Uterus (tissue), 4 donors: ENCODE measurements around the gene CASZ1. TPM values are rescaled to one million over a fixed set of nuclear protein-coding genes. Genes with fewer than 3 reads are reported as not detected.

Experiments
- DNase-seq, 2 donors: peaks; one replicate each; pipeline ENCODE4 v3.0.0-alpha.2; 2019 to 2020
- H3K27ac ChIP-seq, 2 donors: fragments of 200-600 bp; sonication (generic); 1 replicate in 1 of 2; 2 replicates in 1 of 2; pipeline ENCODE4 v1.5.1; 2016 to 2018
- H3K27me3 ChIP-seq, 2 donors: fragments of 200-600 bp; sonication (generic); one replicate each; pipeline ENCODE4 v1.5.1; 2018 to 2019; ENCODE audit warnings: control low read depth in 1 of 2
- H3K36me3 ChIP-seq, 2 donors: fragments of 200-600 bp; sonication (generic); one replicate each; pipeline ENCODE4 v1.5.1; 2019; ENCODE audit warnings: control low read depth in 1 of 2
- H3K4me1 ChIP-seq, 2 donors: fragments of 200-600 bp; sonication (generic); one replicate each; pipeline ENCODE4 v1.5.1; 2018 to 2019; ENCODE audit warnings: control low read depth in 1 of 2
- H3K4me3 ChIP-seq, 2 donors: fragments of 200-600 bp; sonication (generic); 1 replicate in 1 of 2; 2 replicates in 1 of 2; pipeline ENCODE4 v1.5.1; 2018 to 2019; ENCODE audit warnings: mild to moderate bottlenecking in 1 of 2
- H3K9me3 ChIP-seq, 2 donors: fragments of 200-600 bp; sonication (generic); one replicate each; pipeline ENCODE4 v1.5.1; 2019; ENCODE audit warnings: control low read depth in 1 of 2
- POLR2A ChIP-seq, 2 donors: fragments of 450-650 bp; IDR thresholded peaks; one replicate each; pipeline ENCODE4 v1.6.1; 2016; ENCODE audit warnings: antibody characterized with exemption in 2 of 2, mild to moderate bottlenecking in 1 of 2, moderate library complexity in 1 of 2
- intact Hi-C: fragments of 100-400 bp; cut with DNase I; formaldehyde crosslinking; loops from one replicate; pipeline ENCODE4 v1.15.1; 2023; ENCODE audit warnings: low total_unique reads
- total RNA-seq, 4 donors: library from RNA; depleted of rRNA in 3 of 4; stranded (reverse); fragments of >200 nt in 3 of 4; gene quantifications; one replicate each; pipeline versions ENCODE4 v1.1.0 to v1.2.4, GENCODE V29; 2014 to 2023
- TF ChIP-seq, protein P1 (sequence below), 4 experiments: fragments of 200-600 bp in 2 of 4; fragments of 450-650 bp in 2 of 4; sonication (generic) in 2 of 4; IDR thresholded peaks; one replicate each; pipeline ENCODE4 v1.5.1; 2016 to 2019; ENCODE audit warnings: antibody characterized with exemption in 4 of 4, mild to moderate bottlenecking in 2 of 4, moderate library complexity in 1 of 4
- donor health status: DM: yes; HTN: yes; CAD: no.

Gene CASZ1
- total RNA-seq, 4 donors from 2014 or later, result 0.59 to 49.2 (median 3.9) TPM

DNA sequence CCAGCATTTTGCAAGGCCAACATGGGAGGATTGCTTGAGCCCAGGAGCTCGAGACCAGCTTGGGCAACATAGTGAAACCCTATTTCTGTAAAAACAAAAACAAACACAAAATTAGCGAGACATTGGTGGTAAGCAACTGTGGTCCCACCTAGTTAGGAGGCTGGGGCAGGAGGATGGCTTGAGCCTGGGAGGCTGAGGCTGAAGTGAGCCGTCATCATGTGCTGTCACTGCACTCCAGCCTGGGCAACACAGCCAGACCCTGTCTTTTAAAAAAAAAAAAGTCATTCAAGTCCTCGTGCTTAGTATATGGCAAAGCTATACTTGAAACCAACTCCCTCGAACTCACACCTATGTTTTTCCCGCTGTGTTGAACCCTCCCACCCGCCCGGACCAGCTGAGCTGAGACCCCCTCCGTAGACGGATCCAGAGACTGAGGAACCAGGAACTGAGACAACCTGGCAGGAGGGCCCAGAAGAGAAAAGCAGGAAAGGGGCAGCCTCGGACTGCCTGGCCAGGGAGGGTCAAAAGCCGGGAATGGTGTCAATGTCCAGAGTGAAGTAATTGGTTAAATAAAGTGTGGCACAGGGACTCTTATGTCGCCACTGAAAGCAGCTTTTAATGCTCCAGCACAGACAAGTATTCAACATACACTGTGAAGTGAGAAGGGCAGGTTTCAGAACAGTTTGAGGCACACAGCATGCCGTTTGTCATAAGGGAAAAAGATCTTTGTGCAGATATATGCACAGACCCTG lies 32.8 kb upstream of the CASZ1 start:
- no peak for DNase-seq
- intact Hi-C loops, result no loop called here
- Histone ChIP-seq H3K9me3 (no peaks in the 10 kb centered on the region), H3K4me3 (no peak overlapping the region), H3K27me3 (no peaks in the 10 kb centered on the region), H3K36me3 (no peaks in the 10 kb centered on the region), H3K27ac (no peak overlapping the region), H3K4me1 (no peaks in the 10 kb centered on the region)
- TF ChIP-seq POLR2A (IDR thresholded peaks at IDR 0.05), result no peak
- TF ChIP-seq, protein P1, sequence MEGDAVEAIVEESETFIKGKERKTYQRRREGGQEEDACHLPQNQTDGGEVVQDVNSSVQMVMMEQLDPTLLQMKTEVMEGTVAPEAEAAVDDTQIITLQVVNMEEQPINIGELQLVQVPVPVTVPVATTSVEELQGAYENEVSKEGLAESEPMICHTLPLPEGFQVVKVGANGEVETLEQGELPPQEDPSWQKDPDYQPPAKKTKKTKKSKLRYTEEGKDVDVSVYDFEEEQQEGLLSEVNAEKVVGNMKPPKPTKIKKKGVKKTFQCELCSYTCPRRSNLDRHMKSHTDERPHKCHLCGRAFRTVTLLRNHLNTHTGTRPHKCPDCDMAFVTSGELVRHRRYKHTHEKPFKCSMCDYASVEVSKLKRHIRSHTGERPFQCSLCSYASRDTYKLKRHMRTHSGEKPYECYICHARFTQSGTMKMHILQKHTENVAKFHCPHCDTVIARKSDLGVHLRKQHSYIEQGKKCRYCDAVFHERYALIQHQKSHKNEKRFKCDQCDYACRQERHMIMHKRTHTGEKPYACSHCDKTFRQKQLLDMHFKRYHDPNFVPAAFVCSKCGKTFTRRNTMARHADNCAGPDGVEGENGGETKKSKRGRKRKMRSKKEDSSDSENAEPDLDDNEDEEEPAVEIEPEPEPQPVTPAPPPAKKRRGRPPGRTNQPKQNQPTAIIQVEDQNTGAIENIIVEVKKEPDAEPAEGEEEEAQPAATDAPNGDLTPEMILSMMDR (IDR thresholded peaks at IDR 0.05), result no peak

DNA sequence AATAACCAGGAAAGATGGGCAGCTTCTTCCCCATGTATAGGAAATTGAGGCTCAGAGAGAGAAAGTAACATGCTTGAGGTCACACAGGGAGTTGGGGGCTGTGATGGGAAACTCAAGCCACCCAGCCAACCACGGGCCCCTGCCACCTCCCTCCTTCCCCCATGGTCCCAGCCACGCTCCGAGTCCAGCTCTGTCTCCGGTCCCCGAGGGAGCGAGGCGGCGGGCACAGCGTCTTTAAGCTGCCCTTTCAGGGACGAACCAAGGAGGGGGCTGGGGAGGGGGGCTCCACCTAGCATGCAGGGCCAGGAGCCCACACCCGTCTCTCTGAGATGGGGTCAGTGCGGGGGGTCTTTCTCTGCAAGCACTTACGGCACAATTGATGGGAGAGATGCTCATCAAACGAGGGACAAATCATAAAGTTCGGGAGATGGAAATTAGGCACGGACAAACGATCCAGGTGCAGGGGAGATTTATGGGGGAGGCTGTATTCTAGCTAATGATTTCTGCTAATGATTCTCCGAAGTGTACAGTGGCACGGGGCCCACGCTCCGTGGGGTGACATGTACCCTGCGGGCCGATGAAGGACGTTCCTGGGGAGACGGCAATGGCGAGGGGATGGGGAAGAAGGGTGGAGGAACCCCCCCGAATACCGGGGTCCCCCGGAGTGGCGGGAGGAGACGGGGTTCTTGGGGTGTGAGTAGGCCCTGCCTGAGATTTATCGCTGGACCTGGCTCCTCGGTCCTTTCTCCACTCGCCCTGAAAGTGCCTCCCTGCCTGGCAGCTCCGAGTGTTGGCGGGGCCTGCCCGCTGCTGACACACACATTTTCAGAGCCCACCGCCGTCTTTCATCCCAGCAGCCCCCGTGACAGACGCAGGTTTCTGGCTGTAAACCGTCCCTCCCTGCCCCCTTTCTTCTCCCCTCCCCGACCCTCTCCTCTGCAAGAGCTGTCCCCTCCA lies 31.2 kb upstream of the CASZ1 start:
- intact Hi-C loops, result no loop called here
- H3K9me3 ChIP-seq, result no peaks in the 10 kb centered on the region
- no peak for DNase-seq
- no peaks in the 10 kb centered on the region for H3K36me3 ChIP-seq
- H3K27ac ChIP-seq, result no peak overlapping the region
- no peaks in the 10 kb centered on the region for H3K27me3 ChIP-seq
- no peaks in the 10 kb centered on the region for H3K4me1 ChIP-seq
- no peak overlapping the region for H3K4me3 ChIP-seq
- no peak for TF ChIP-seq POLR2A (IDR thresholded peaks at IDR 0.05)
- TF ChIP-seq, protein P1 (IDR thresholded peaks at IDR 0.05), result no peak

DNA sequence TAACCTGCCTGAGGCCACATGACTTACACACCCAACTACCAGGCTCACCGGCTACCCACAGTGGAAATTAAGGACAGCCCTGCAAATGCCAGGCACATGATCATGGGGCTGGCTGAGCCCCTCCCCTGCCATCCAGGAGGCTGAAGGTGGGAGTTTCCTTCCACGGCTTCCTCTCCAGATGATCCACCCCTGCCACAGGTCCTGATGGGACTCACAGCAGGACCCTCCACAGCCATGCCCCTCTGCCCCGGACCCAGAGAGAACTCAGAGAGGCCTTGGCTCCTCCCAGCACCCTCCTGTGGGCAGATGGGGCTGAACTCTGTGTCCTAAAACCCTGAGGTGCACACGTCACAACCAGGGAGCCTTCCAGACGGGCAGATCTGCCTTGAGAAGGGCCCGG lies 29.1 kb upstream of the CASZ1 start:
- TF ChIP-seq, protein P1 (IDR thresholded peaks at IDR 0.05), result no peak
- no peak for TF ChIP-seq POLR2A (IDR thresholded peaks at IDR 0.05)
- intact Hi-C loops, result no loop called here
- DNase-seq, result peak in 1 of 2 donors; percentile 36
- no peaks in the 10 kb centered on the region for H3K9me3 ChIP-seq
- no peaks in the 10 kb centered on the region for H3K4me1 ChIP-seq
- H3K36me3 ChIP-seq, result no peaks in the 10 kb centered on the region
- no peak overlapping the region for H3K4me3 ChIP-seq
- H3K27ac ChIP-seq, result peak overlapping the region; percentile 84 to 85
- H3K27me3 ChIP-seq, result no peaks in the 10 kb centered on the region

DNA sequence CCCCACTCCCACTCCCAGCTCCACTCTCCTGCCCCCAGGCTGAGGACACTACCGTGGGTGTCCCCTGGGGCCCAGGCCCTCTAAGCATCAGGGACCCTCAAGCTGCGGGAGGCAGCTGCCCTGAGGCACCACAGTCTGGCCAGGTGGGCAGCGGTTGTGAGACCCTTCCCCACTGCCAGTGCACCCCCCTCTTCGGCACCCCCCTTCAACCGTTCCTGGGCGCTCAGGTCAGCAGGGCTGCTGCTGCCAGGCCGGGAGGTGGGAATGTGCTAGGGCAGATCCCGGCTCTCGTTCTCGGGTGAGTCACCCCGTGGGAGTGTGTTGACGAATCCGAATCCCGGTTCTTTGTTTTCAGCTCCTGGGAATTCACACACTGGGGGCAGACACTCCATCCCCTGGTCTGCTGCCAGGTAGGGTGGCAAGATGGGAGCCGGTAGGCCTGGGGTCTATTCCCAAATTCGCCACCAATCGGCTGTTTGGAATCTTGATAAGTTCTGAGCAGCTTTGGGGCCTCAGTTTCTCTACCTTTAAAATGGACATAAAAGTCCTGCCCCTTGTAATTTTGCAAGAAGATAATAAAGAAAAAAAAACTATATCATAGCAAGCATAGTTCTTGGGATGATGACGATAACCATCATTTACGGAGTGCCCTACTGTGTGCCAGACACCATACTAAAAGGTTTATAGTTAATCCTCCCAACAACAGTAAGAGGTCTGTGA lies 28.5 kb upstream of the CASZ1 start:
- intact Hi-C loops, result no loop called here
- H3K36me3 ChIP-seq, result no peaks in the 10 kb centered on the region
- H3K4me1 ChIP-seq, result no peaks in the 10 kb centered on the region
- no peak overlapping the region for H3K4me3 ChIP-seq
- TF ChIP-seq, protein P1 (IDR thresholded peaks at IDR 0.05), result peak in 1 of 4 experiments; percentile 14
- TF ChIP-seq POLR2A (IDR thresholded peaks at IDR 0.05), result no peak
- H3K27ac ChIP-seq, result peak overlapping the region; percentile 84 to 85
- H3K27me3 ChIP-seq, result no peaks in the 10 kb centered on the region
- DNase-seq, result peak; percentile 78 to 92
- no peaks in the 10 kb centered on the region for H3K9me3 ChIP-seq
